Measurements from ENCODE around the gene AQP1.

Gene AQP1

DNA sequence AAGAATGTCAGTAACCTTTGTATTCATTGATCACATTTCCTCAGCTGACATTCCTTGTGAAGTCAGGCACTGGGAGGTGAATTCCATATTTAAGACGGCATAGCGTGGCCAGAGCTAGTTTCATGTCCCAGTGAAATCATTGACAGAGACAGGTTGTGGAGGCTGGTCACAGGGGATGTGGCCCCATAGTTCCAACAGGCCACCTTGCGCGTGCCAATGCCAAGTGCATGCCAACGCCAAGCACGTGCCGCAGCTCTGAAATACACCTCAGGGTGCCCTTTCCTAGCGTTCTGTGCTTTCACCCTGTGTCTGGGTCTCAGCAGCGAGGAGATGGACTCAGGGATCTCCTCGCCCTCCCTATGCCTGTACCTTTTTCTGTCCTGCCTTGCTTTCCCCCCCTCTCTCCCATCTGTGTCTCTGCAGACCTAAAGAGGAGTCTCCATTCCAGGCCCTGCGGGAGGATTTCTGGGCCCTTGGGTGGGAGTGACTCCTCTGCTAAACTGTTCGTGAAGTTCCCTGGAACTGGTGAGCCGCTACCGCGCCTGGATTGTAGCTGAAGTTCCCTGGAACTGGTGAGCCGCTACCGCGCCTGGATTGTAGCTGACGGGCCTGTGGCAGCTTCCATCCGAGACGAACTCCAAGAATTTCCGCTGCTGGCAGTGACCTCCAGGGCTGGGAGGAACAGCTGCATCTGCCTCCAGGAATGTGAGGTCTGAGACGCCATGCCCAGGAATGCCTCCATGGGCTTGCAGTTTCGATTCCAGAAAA, 19.7 kb downstream of the AQP1 start:
- Histone ChIP-seq H3K4me3 (no peak overlapping the region), H4K20me1 (no peaks in the 10 kb centered on the region), H3K9me3 (peaks cover 7% of the 10 kb centered on the region; the same call in 1 of the 2 replicates), H3K4me1 (peaks cover 14% of the 10 kb centered on the region), H3K4me2 (no peak overlapping the region), H3K27me3 (no peaks in the 10 kb centered on the region), H3K36me3 (no peaks in the 10 kb centered on the region), H3K27ac (no peak overlapping the region), H3K9ac (no peak overlapping the region)
- TF ChIP-seq Cebpa-rat (IDR thresholded peaks at IDR 0.05) = no peak

DNA sequence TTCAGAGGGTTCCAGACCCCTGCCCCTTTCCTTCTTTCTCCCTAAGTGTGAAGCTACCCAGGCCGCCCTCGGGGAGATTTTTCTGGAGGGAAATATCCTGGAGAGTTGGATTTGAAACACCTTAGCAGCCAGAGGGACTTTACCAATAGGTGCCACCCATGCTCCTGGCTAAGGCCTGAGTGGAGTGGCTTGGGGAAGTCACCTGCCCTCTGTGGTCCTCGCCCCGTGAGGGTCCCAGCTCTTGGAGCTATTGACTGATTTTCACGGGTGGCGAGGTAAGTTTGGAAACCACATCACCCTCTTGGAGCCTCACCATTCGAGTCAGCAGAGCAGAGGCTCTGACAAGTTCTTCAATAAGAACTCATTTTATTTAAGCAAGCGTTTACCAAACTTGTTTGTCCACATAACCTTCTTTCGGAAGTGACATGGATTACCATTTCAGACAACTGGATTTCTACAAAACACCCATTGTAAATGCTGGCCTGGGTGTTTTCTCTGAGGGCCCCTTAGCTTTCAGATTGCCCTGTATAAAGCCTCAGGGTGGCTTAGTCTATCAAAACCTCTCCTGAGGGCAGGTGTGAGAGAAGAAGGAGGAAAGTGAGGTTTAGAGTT, 20.4 kb downstream of the AQP1 start:
- no peak for TF ChIP-seq Cebpa-rat (IDR thresholded peaks at IDR 0.05)
- Histone ChIP-seq H3K9ac (no peak overlapping the region), H3K9me3 (peaks cover 4% of the 10 kb centered on the region; the same call in 1 of the 2 replicates), H3K4me3 (no peak overlapping the region), H3K36me3 (no peaks in the 10 kb centered on the region), H3K27me3 (no peaks in the 10 kb centered on the region), H3K4me2 (no peak overlapping the region), H3K4me1 (peaks cover 14% of the 10 kb centered on the region), H4K20me1 (no peaks in the 10 kb centered on the region), H3K27ac (no peak overlapping the region)

DNA sequence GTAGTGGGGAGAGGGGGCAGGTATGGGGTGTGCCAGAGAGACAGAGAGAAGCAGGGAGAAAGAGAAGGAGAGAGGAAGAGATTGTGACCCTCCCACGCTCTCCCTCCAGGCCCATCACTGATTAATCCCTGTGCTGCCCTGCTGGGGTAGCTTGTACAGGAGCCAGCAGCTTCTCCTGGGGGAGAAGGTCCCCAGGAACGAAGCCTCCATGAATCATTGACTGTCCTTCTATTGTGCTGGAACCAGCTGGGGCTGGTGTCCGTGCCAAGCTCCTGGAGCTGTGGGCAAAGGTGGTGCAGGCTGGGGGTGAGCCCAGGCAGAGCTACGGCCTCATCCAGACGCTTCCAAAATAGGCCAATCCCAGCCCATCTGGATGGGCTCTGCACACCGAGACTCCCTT, 20.9 kb downstream of the AQP1 start:
- no peaks in the 10 kb centered on the region for H4K20me1 ChIP-seq

DNA sequence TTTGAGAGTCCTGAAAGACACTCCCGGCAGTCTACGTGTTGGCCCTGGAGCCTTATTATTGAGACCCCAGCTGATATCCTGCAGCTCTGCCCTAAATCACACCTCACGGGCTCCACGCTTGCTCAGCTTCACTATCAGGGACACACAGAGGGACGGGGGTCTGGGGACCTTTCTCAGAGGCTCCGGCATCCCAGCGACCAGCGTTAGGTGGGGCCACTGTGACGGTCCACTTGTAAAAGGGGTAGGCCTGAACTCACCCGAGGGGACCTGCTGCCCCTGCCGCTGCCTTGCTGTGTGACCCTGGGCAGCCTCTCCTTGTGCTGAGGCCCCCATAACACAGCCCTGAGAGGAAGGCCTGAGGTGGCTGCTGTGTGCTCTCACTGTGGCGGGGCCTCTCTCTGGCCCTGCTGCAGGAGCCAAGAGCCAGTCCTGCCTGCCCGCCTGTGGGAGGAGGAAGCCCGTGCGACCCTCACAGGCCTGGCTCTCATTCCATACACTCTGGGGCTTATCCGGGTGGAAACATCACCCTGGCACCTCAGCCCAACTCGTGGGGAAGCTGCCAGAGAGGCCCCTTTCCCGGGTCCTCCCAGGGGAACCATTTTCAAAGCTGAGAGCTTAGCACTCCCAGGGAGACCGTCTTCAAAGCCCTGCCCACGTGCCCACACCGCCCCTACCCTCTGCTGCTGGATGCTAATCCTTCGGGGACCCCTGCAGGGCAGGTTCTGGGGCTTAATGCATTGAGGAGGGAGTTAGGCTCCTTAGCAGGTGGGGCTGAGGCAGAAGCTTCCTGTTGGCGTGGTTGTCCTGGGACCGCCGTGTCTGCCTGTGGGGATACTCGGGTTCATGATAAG, 21.7 kb downstream of the AQP1 start:
- peaks cover 15% of the 10 kb centered on the region for H3K4me1 ChIP-seq
- H3K9me3 ChIP-seq = no peaks in the 10 kb centered on the region
- H3K27me3 ChIP-seq = no peaks in the 10 kb centered on the region
- H4K20me1 ChIP-seq = no peaks in the 10 kb centered on the region
- no peak overlapping the region for H3K4me3 ChIP-seq
- no peak for TF ChIP-seq Cebpa-rat (IDR thresholded peaks at IDR 0.05)
- no peaks in the 10 kb centered on the region for H3K36me3 ChIP-seq
- H3K4me2 ChIP-seq = peak overlapping the region; percentile 39
- 0 out of 2 replicates have a peak overlapping the region, but pooled peaks have one; percentile 6 for H3K27ac ChIP-seq
- H3K9ac ChIP-seq = no peak overlapping the region

More for the DNA sequence above, 20.9 kb downstream of the AQP1 start:
- Histone ChIP-seq H3K9ac (no peak overlapping the region), H3K4me3 (no peak overlapping the region), H3K4me2 (no peak overlapping the region), H3K36me3 (no peaks in the 10 kb centered on the region), H3K9me3 (no peaks in the 10 kb centered on the region), H3K4me1 (peaks cover 14% of the 10 kb centered on the region), H3K27me3 (no peaks in the 10 kb centered on the region), H3K27ac (no peak overlapping the region)
- TF ChIP-seq Cebpa-rat (IDR thresholded peaks at IDR 0.05) = no peak

DNA sequence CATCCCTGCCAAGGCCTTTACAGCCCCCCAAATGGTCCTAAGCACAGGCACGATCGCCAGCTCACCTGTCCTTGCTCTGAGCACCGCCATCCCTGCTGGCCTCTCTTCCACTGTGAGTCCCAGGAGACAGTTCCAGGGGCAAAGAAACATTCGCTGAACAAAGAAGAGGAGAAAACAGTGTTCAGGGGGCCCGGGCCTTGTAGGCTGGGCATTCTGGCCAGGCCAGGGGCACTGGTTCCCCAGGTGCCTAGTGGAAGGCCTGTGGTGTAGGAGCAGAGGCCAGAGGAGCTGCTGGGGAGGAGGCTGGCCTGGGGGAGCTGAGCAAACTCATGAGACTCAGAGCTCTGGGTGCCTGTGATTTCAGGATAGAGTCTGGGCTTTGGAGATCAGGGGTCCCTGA, 22.6 kb downstream of the AQP1 start:
- no peaks in the 10 kb centered on the region for H3K9me3 ChIP-seq
- H3K4me1 ChIP-seq = peaks cover 20% of the 10 kb centered on the region
- H3K36me3 ChIP-seq = no peaks in the 10 kb centered on the region
- H3K27ac ChIP-seq = no peak overlapping the region
- no peaks in the 10 kb centered on the region for H3K27me3 ChIP-seq
- no peak overlapping the region for H3K9ac ChIP-seq
- H3K4me3 ChIP-seq = no peak overlapping the region
- H4K20me1 ChIP-seq = no peaks in the 10 kb centered on the region
- H3K4me2 ChIP-seq = peak overlapping the region; percentile 39
- no peak for TF ChIP-seq Cebpa-rat (IDR thresholded peaks at IDR 0.05)

DNA sequence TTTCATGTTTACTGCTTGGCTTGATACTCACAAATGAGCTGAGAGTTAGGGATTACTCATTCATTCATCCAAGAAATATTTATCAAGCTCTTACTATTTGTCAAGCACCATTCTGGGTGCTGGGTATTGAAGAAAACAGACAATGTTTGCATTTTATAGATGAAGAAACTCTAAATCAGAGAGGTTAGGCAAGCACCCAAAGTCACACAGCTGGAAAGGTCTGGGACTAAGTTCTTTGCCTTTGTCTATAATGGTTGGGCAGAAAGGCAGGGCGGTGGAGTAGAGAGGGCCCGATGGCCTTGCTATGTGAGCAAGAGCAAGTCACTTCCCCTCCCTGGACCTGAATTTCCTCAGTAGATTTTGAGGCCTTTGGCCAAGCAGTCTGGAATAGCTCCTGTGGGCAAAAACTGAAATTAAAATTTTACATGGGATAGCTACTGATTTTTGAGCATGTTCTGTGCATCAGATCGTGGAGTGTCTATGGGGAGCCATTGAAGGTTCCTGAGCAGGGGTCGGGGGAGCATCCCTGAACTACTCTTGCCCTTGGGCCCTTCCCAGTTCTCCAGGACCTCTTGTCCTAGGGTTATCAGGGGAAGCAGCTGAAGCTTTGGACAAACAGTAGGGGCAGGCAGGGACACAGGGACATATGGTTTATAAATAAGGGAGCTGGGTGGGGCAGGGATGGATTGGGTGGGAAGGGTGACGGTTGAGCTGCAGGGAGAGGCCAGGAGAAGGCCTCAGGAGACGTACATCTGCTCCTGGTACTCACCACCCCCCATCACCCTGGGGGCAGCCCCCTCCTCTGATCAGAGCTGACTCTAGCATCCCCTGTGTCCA, 23.3 kb downstream of the AQP1 start:
- no peaks in the 10 kb centered on the region for H3K9me3 ChIP-seq
- H3K36me3 ChIP-seq = no peaks in the 10 kb centered on the region
- no peaks in the 10 kb centered on the region for H4K20me1 ChIP-seq
- no peak for TF ChIP-seq Cebpa-rat (IDR thresholded peaks at IDR 0.05)
- no peak overlapping the region for H3K4me2 ChIP-seq
- no peaks in the 10 kb centered on the region for H3K27me3 ChIP-seq
- peaks cover 20% of the 10 kb centered on the region for H3K4me1 ChIP-seq
- no peak overlapping the region for H3K9ac ChIP-seq
- H3K27ac ChIP-seq = no peak overlapping the region
- H3K4me3 ChIP-seq = no peak overlapping the region

DNA sequence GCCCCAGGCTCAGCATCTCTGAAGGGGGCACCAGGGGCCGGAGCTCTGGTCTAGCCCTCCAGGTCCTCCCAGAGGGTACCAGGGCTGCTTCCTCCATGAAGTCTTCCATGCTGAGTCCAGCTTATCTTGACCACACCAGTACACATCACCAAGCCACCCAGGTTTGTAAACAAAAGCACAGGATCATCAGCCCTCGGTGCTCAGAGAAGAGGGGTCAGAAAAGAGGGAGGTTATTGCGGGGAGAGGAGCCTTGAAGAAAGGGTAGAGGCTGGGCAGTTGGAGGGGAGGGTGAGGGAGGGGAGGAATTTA, 23.9 kb downstream of the AQP1 start:
- H3K4me2 ChIP-seq = no peak overlapping the region
- H3K27ac ChIP-seq = no peak overlapping the region
- no peaks in the 10 kb centered on the region for H3K9me3 ChIP-seq
- H4K20me1 ChIP-seq = no peaks in the 10 kb centered on the region
- H3K9ac ChIP-seq = no peak overlapping the region
- H3K4me1 ChIP-seq = peaks cover 20% of the 10 kb centered on the region
- no peak for TF ChIP-seq Cebpa-rat (IDR thresholded peaks at IDR 0.05)
- H3K27me3 ChIP-seq = no peaks in the 10 kb centered on the region
- no peak overlapping the region for H3K4me3 ChIP-seq
- H3K36me3 ChIP-seq = no peaks in the 10 kb centered on the region

DNA sequence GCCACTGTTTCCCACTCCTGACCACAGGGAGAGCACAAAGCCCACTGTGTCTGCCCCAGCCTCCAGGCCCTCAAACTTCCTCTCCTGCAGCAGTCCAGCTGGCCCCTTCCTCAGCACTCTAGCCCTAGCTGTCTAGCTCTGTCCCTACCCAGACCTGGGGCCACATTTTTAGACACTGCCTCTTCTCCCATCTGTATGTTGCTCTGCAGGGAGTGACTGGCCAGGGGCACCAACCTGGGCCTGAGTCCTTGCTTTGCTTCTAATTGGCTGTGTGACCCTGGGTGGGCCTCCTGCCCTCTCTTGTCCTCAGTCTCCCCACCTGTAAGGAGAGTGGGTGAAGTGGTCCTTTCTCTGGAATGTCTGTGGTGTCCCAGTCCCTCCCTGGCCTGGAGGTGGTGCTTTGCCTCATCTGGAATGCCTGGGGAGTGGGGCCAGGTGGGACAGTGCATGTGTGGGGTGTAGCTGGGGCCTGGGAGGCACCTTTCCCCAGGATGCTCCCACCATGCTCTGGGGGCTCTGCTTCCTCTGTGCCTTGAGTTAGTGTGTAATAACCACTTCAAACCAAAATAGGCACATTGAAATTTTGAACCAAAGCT, 25.1 kb downstream of the AQP1 start:
- Histone ChIP-seq H3K4me3 (no peak overlapping the region), H4K20me1 (no peaks in the 10 kb centered on the region), H3K4me1 (peaks cover 20% of the 10 kb centered on the region), H3K4me2 (no peak overlapping the region), H3K36me3 (no peaks in the 10 kb centered on the region), H3K9ac (no peak overlapping the region), H3K9me3 (no peaks in the 10 kb centered on the region), H3K27ac (no peak overlapping the region), H3K27me3 (no peaks in the 10 kb centered on the region)
- no peak for TF ChIP-seq Cebpa-rat (IDR thresholded peaks at IDR 0.05)

DNA sequence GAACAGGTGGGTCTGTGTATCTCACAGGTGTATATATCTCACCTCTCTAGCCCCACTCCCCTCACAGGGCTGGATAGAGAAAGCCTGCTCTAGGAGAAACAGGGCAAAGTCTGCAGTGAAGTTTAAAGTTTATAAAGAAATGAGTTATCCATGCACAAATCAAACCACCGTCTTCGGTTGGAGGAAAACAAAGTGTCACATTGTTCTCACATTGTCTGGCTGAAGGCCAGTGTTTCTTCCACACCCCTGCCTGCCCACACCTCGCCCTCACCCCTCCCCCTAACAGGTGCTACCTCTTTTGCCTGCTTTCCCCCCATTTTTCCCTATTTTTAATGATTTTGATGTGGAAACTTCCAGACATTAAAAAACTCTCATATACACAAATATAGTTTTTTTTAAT, 25.8 kb downstream of the AQP1 start:
- H3K9ac ChIP-seq = no peak overlapping the region
- no peaks in the 10 kb centered on the region for H3K9me3 ChIP-seq
- no peak for TF ChIP-seq Cebpa-rat (IDR thresholded peaks at IDR 0.05)
- H3K36me3 ChIP-seq = no peaks in the 10 kb centered on the region
- no peak overlapping the region for H3K4me2 ChIP-seq
- no peak overlapping the region for H3K27ac ChIP-seq
- no peaks in the 10 kb centered on the region for H3K27me3 ChIP-seq
- H3K4me1 ChIP-seq = peaks cover 20% of the 10 kb centered on the region
- H4K20me1 ChIP-seq = no peaks in the 10 kb centered on the region
- H3K4me3 ChIP-seq = no peak overlapping the region
